Stimulated activated CD4-positive, alpha-beta T cell treated with anti-CD3 and anti-CD28 coated beads, Interleukin-1b, Interleukin-23, amount 100 ng/mL, for 24 hours (primary cell): ENCODE measurements around the gene SEC63.
"Not testable (repeated sequence)": the region's sequence is repeated elsewhere in the genome, so short reads cannot be mapped to it uniquely, and the experiment has no call there.

Experiments
- DNase-seq, 4 experiments: peaks; one replicate each; pipeline ENCODE4 v3.0.0-alpha.2; 2020; ENCODE audit warnings: low read depth in 4 of 4, low spot score in 1 of 4

SEC63 gene

GRCh38 chr6:107934229-107934628, 23.8 kb downstream of the SEC63 start:
- not testable (repeated sequence) for DNase-seq

- DNase-seq = no peak
Observed at GRCh38 chr6:107932580-107932979, 25.4 kb downstream of the SEC63 start.

GRCh38 chr6:107931894-107932293, 26.1 kb downstream of the SEC63 start:
- DNase-seq = no peak

GRCh38 chr6:107928984-107929383, 29.0 kb downstream of the SEC63 start:
- no peak for DNase-seq

GRCh38 chr6:107926697-107927544, 31.1 kb downstream of the SEC63 start:
- DNase-seq = not testable (repeated sequence)

- no peak for DNase-seq
Observed at GRCh38 chr6:107917451-107918375, 40.3 kb downstream of the SEC63 start.

- DNase-seq = not testable (repeated sequence)
Observed at GRCh38 chr6:107916961-107917360, 41.0 kb downstream of the SEC63 start.

- DNase-seq = no peak
Observed at GRCh38 chr6:107911692-107912091, 46.3 kb downstream of the SEC63 start.

GRCh38 chr6:107894809-107895396, 63.1 kb downstream of the SEC63 start:
- DNase-seq = no peak

GRCh38 chr6:107890431-107890830, 67.6 kb downstream of the SEC63 start:
- not testable (repeated sequence) for DNase-seq

GRCh38 chr6:107885950-107886349, 72.1 kb downstream of the SEC63 start:
- not testable (repeated sequence) for DNase-seq

GRCh38 chr6:107879941-107880340, 78.1 kb downstream of the SEC63 start:
- DNase-seq = no peak

GRCh38 chr6:107877968-107878367, 80.0 kb downstream of the SEC63 start:
- no peak for DNase-seq

- DNase-seq = no peak
Observed at GRCh38 chr6:107871976-107872375, 86.0 kb downstream of the SEC63 start.

GRCh38 chr6:107871512-107871911, 86.5 kb downstream of the SEC63 start:
- DNase-seq = not testable (repeated sequence)

- DNase-seq = no peak
Observed at GRCh38 chr6:107871016-107871415, 87.0 kb downstream of the SEC63 start.

- no peak for DNase-seq
Observed at GRCh38 chr6:107870381-107870780, 87.6 kb downstream of the SEC63 start.

- no peak for DNase-seq
Observed at GRCh38 chr6:107869871-107870270, 88.1 kb downstream of the SEC63 start.

GRCh38 chr6:107868867-107869611, 89.0 kb downstream of the SEC63 start:
- no peak for DNase-seq

GRCh38 chr6:107867302-107867615, 90.7 kb downstream of the SEC63 start:
- DNase-seq = no peak
